KMS-11 (cell line): ENCODE results near the gene EN1.

Source experiments
- H2AFZ ChIP-seq: fragments of 200-600 bp; sonication (generic); 2 replicates; pipeline ENCODE4 v1.6.1; 2016; ENCODE audit warnings: antibody characterized with exemption, mixed run types, low read depth
- H3K27ac ChIP-seq: fragments of 200-600 bp; sonication (generic); 2 replicates; pipeline ENCODE4 v1.6.1; 2016; ENCODE audit warnings: mild to moderate bottlenecking, mixed run types
- H3K27me3 ChIP-seq: fragments of 200-600 bp; sonication (generic); 2 replicates; pipeline ENCODE4 v1.6.1; 2017; ENCODE audit warnings: mild to moderate bottlenecking, low read depth, mixed run types, moderate library complexity; ENCODE audit not compliant: insufficient read depth
- H3K36me3 ChIP-seq: fragments of 200-600 bp; sonication (generic); 2 replicates; pipeline ENCODE4 v1.6.1; 2017; ENCODE audit warnings: mild to moderate bottlenecking, mixed run types; ENCODE audit not compliant: insufficient read depth
- H3K4me1 ChIP-seq: fragments of 200-600 bp; sonication (generic); 2 replicates; pipeline ENCODE4 v1.6.1; 2016; ENCODE audit warnings: mild to moderate bottlenecking, low read depth, mixed run types; ENCODE audit not compliant: poor library complexity, severe bottlenecking
- H3K4me2 ChIP-seq: fragments of 200-600 bp; sonication (generic); 2 replicates; pipeline ENCODE4 v1.7.0; 2016; ENCODE audit warnings: mild to moderate bottlenecking, mixed run types
- H3K4me3 ChIP-seq: fragments of 200-600 bp; sonication (generic); IDR thresholded peaks from 2 replicates; pipeline ENCODE4 v1.6.1; 2017; ENCODE audit warnings: low read depth, low read length, mixed read lengths; ENCODE audit not compliant: insufficient read depth
- H3K79me2 ChIP-seq: fragments of 200-600 bp; sonication (generic); 2 replicates; pipeline ENCODE4 v1.6.1; 2016; ENCODE audit warnings: low read depth, mixed run types; ENCODE audit not compliant: insufficient read depth
- H3K9ac ChIP-seq: fragments of 200-600 bp; sonication (generic); 2 replicates; pipeline ENCODE4 v1.6.1; 2016; ENCODE audit warnings: mild to moderate bottlenecking, mixed run types
- H4K20me1 ChIP-seq: fragments of 200-600 bp; sonication (generic); 2 replicates; pipeline ENCODE4 v1.6.1; 2016; ENCODE audit warnings: mild to moderate bottlenecking, mixed run types; ENCODE audit not compliant: insufficient read depth
- TF ChIP-seq, protein P1 (sequence below): fragments of 200-600 bp; sonication (generic); conservative IDR thresholded peaks from 2 replicates; pipeline ENCODE4 v1.6.1; 2017; ENCODE audit warnings: low read depth, mild to moderate bottlenecking, antibody characterized with exemption, low read length, moderate library complexity, mixed read lengths

EN1 gene

DNA sequence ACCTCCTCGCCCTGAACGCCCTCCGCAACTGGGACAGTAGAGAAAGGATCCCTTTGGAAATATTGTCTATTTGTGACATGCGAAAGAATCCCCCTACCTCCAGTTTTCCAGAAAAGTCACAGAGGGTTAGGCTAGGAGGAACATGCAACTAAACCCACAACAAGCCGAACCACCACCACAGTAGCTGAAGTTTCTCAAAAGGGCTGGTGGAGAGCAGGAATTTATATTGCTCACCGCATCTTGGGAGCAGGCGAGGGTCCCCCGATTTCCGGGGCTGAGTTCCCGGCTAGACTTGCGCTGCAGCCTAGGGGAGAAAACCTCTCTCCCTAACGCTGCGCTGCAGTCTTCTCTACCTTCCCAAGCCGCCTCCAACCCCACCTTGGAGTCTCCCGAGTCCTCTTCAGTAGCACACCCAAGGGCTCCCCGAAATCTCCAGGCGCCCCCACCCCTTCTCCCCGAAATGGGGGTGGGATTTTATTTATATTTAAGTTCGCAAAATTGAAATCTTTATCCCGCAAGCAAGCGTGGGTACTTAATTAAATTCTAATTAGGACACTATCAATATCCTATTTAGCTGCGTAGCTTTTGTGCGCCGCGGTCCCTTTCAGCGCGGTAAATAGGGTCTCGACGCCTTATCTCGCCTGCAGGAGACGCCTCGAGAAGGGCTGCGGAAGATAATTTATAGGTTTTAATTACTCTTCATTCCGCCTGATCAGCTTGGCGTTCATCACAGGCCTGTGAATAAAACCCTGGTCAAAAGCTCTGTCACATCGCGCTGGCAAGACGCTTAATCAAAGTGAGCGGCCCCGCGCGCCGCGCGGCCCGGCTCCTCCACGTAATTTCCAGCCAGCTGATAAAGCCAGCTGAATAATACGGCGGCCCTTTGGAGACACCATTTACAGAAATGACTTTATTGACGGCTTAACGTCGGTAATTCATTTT, 2.0 kb upstream of the EN1 start:
- no peaks in the 10 kb centered on the region for H3K79me2 ChIP-seq
- TF ChIP-seq, protein P1, sequence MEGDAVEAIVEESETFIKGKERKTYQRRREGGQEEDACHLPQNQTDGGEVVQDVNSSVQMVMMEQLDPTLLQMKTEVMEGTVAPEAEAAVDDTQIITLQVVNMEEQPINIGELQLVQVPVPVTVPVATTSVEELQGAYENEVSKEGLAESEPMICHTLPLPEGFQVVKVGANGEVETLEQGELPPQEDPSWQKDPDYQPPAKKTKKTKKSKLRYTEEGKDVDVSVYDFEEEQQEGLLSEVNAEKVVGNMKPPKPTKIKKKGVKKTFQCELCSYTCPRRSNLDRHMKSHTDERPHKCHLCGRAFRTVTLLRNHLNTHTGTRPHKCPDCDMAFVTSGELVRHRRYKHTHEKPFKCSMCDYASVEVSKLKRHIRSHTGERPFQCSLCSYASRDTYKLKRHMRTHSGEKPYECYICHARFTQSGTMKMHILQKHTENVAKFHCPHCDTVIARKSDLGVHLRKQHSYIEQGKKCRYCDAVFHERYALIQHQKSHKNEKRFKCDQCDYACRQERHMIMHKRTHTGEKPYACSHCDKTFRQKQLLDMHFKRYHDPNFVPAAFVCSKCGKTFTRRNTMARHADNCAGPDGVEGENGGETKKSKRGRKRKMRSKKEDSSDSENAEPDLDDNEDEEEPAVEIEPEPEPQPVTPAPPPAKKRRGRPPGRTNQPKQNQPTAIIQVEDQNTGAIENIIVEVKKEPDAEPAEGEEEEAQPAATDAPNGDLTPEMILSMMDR = no peak
- no peak overlapping the region for H3K4me2 ChIP-seq
- no peak overlapping the region for H2AFZ ChIP-seq
- no peak overlapping the region for H3K27ac ChIP-seq
- no peaks in the 10 kb centered on the region for H3K4me1 ChIP-seq
- no peaks in the 10 kb centered on the region for H3K27me3 ChIP-seq
- no peak overlapping the region for H3K9ac ChIP-seq
- no peak overlapping the region for H3K4me3 ChIP-seq
- H3K36me3 ChIP-seq = no peaks in the 10 kb centered on the region
- H4K20me1 ChIP-seq = no peaks in the 10 kb centered on the region

DNA sequence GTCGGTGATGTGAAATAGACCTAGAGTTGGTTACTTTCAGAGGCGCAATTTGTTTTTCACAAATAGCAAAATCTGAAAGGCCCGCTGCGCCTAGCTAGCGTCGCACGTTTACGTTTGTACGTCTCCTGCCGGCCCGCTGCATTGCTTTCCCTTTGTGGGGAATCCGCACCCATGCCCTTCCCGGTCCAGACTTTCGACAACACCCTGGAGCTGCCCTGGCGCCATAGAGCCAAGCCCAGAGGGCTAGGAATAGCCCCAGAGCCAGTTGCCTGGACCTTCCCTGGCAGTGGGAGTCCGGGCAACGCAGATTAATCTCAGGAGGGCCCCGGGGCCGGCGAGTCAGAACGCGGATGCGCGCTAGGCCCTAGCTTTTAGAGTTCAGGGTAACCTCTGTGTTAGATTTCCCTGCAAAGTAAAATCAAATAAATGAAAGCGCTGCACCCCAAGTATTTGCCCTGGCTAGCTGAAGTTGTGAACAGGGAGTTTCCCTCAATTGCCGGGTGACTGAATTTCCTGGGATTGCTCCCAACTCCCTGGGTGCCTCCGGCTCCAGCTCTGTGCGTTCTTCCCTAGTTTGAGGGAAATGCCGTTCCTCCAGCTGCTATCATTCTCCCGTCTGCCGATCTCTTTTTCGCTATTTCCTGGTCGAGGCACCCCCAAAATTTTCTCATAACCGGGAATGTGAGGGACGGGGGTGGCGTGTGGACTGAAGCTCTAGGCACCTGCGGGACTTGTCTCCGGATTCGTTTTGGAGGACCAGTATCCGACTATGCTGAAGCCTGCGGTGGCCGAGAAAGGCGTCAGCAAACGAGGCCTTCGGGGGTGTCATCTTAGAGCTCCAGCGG, 1.2 kb upstream of the EN1 start:
- Histone ChIP-seq H4K20me1 (no peaks in the 10 kb centered on the region), H3K9ac (no peak overlapping the region), H3K79me2 (no peaks in the 10 kb centered on the region), H3K27me3 (no peaks in the 10 kb centered on the region), H2AFZ (no peak overlapping the region), H3K4me1 (no peaks in the 10 kb centered on the region), H3K27ac (no peak overlapping the region), H3K4me2 (no peak overlapping the region), H3K4me3 (no peak overlapping the region), H3K36me3 (no peaks in the 10 kb centered on the region)
- TF ChIP-seq, protein P1 = no peak

DNA sequence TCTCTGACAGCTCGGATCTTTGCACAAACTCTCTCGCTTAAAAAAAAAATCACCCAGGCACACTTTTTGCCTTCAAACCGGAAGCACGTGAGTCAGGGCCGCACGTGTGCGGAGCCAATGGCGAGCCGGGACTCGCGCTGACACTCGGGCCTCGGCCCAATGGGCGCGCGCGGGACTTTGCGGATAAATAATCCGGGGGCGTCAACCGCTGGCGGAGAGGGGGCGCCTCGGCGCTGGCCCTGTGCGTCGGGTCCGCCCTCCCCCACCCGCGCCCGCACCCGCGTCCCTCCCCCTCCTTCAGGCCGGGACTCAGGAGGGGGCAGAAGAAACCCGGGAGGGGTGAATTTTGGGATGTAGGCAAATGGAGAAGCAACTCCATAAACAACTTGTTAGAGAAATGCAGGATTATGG, 319 bp upstream of the EN1 start:
- no peaks in the 10 kb centered on the region for H3K36me3 ChIP-seq
- no peaks in the 10 kb centered on the region for H3K27me3 ChIP-seq
- H2AFZ ChIP-seq = no peak overlapping the region

DNA sequence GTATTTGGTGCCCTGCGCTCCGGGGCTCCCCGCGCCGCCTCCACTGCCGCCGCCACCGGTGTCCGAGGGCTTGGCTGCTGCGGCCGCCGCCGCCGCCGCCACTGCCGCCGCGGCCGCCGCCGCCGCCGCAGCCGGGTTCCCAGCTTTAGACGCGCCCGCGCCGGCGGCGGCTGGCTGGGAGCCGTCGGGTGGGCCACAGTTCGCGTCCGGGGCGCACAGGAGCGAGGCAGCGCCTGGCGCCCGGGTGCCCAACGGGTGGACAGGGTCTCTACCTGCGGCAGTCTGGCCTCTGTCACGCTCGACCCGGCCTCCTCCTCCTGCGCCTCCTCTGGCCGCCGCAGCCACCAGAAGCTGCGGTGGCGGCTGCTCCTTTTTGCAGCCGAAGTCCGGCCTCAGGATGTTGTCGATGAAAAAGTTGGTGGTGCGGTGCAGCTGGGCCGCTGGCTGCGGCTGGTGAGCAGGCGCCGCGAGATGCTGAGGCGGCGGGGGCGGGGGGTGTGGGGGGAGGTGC, 951 bp downstream of the EN1 start:
- Histone ChIP-seq H4K20me1 (no peaks in the 10 kb centered on the region), H3K27ac (no peak overlapping the region), H3K4me1 (no peaks in the 10 kb centered on the region), H3K4me3 (no peak overlapping the region), H3K27me3 (no peaks in the 10 kb centered on the region), H3K36me3 (no peaks in the 10 kb centered on the region), H3K9ac (no peak overlapping the region), H2AFZ (no peak overlapping the region), H3K4me2 (no peak overlapping the region), H3K79me2 (no peaks in the 10 kb centered on the region)
- TF ChIP-seq, protein P1 = no peak

More for the DNA sequence above, 319 bp upstream of the EN1 start:
- H3K9ac ChIP-seq = no peak overlapping the region
- TF ChIP-seq, protein P1 = no peak
- no peak overlapping the region for H3K4me3 ChIP-seq
- H4K20me1 ChIP-seq = no peaks in the 10 kb centered on the region
- H3K4me1 ChIP-seq = no peaks in the 10 kb centered on the region
- H3K79me2 ChIP-seq = no peaks in the 10 kb centered on the region
- H3K27ac ChIP-seq = no peak overlapping the region
- H3K4me2 ChIP-seq = no peak overlapping the region
